Activated CD4-positive, alpha-beta T cell treated with anti-CD3 and anti-CD28 coated beads, Interleukin-2, amount 10 ng/mL, durations not matched to agents 7 days and 5 days (primary cell): ENCODE measurements around the gene PTPN14. TPM values are rescaled to one million over a fixed set of nuclear protein-coding genes. Genes with fewer than 3 reads are reported as not detected.

Experiments used
- total RNA-seq, 2 experiments: library from RNA; stranded (reverse); gene quantifications; one replicate each; pipeline ENCODE4 v1.2.3, GENCODE V29; 2021

Gene PTPN14
- total RNA-seq, 2 experiments from 2014 or later: 0.32 to 0.37 TPM

Other genes with a start within 250 kb of the PTPN14 start
- gene CENPF, start 51.6 kb upstream of the PTPN14 start, total RNA-seq: 100 to 1,000 TPM; 173 to 203 TPM